GM23248 (cell line): ENCODE data around the gene MROH8. TPM values are rescaled to one million over a fixed set of nuclear protein-coding genes. Genes with fewer than 3 reads are reported as not detected.

Experiments
- DNase-seq: peaks from one replicate; pipeline ENCODE4 v3.0.0-alpha.2; 2015
- H2AFZ ChIP-seq: fragments of 200-600 bp; sonication (generic); 2 replicates; pipeline ENCODE4 v1.6.1; 2016; ENCODE audit warnings: antibody characterized with exemption
- H3F3A ChIP-seq: fragments of 200-600 bp; sonication (generic); 2 replicates; pipeline ENCODE4 v1.6.1; 2016; ENCODE audit warnings: mild to moderate bottlenecking, antibody characterized with exemption, mixed run types; ENCODE audit not compliant: insufficient read depth
- H3K27ac ChIP-seq: fragments of 200-600 bp; sonication (generic); 2 replicates; pipeline ENCODE4 v1.5.1; 2016; ENCODE audit warnings: mild to moderate bottlenecking
- H3K27me3 ChIP-seq: fragments of 200-600 bp; sonication (generic); replicated peaks from 2 replicates; pipeline ENCODE4 v1.6.1; 2016; ENCODE audit warnings: mild to moderate bottlenecking; ENCODE audit not compliant: insufficient read depth
- H3K36me3 ChIP-seq: fragments of 200-600 bp; sonication (generic); 2 replicates; pipeline ENCODE4 v1.6.1; 2016; ENCODE audit warnings: low read depth, mild to moderate bottlenecking
- H3K4me1 ChIP-seq: fragments of 200-600 bp; sonication (generic); 2 replicates; pipeline ENCODE4 v1.6.1; 2016; ENCODE audit warnings: mild to moderate bottlenecking; ENCODE audit not compliant: insufficient read depth
- H3K4me2 ChIP-seq: fragments of 200-600 bp; sonication (generic); one replicate; pipeline ENCODE4 v1.6.1; 2016; ENCODE audit warnings: mild to moderate bottlenecking; ENCODE audit not compliant: unreplicated experiment
- H3K4me3 ChIP-seq: fragments of 200-600 bp; sonication (generic); 2 replicates; pipeline ENCODE4 v1.5.1; 2016; ENCODE audit warnings: mild to moderate bottlenecking
- H3K79me2 ChIP-seq: fragments of 200-600 bp; sonication (generic); 2 replicates; pipeline ENCODE4 v1.6.1; 2016; ENCODE audit warnings: mild to moderate bottlenecking; ENCODE audit not compliant: insufficient read depth
- H3K9ac ChIP-seq: fragments of 200-600 bp; sonication (generic); 2 replicates; pipeline ENCODE4 v1.6.1; 2016; ENCODE audit warnings: mild to moderate bottlenecking
- H3K9me2 ChIP-seq: fragments of 200-600 bp; sonication (generic); 2 replicates; pipeline ENCODE4 v1.6.1; 2016; ENCODE audit warnings: mixed run types, mild to moderate bottlenecking, moderate library complexity; ENCODE audit not compliant: insufficient read depth
- H3K9me3 ChIP-seq: fragments of 200-600 bp; sonication (generic); one replicate; pipeline ENCODE4 v1.6.1; 2017; ENCODE audit warnings: low read depth
- H4K20me1 ChIP-seq: fragments of 200-600 bp; sonication (generic); 2 replicates; pipeline ENCODE4 v1.6.0; 2016; ENCODE audit not compliant: insufficient read depth
- EZH2 ChIP-seq: fragments of 200-600 bp; sonication (generic); IDR thresholded peaks from 2 replicates; pipeline ENCODE4 v1.6.1; 2018; ENCODE audit warnings: antibody characterized with exemption, mild to moderate bottlenecking; ENCODE audit not compliant: insufficient read depth, poor library complexity, severe bottlenecking
- EZH2phosphoT487 ChIP-seq: fragments of 200-600 bp; sonication (generic); IDR thresholded peaks from 2 replicates; pipeline ENCODE4 v1.6.1; 2018; ENCODE audit warnings: antibody characterized with exemption, moderate library complexity, mild to moderate bottlenecking, low read depth; ENCODE audit not compliant: insufficient read depth
- WGBS, 2 experiments: methylation state at CpG; one replicate each; pipeline ENCODE4 v1.1.6; 2015 to 2017; ENCODE audit warnings: low lambda C conversion rate in 2 of 2, low coverage in 1 of 2; ENCODE audit errors: missing lambda C conversion rate in 2 of 2; 5-methylcytosine and 5-hydroxymethylcytosine counted together
- in situ Hi-C: fragments of 300-500 bp; cut with MboI; formaldehyde crosslinking; loops from 2 replicates; pipeline ENCODE4 v1.15.0; 2020
- polyA plus RNA-seq: library from polyadenylated mRNA; unstranded; fragments of >200 nt; fragmentation: Nextera tagmentation; extraction: Ambion mirVana; gene quantifications from 2 replicates; pipeline ENCODE4 v1.2.1, GENCODE V29; 2016
- total RNA-seq: library from RNA; depleted of rRNA; stranded (reverse); fragments of >200 nt; shearing (Covaris generic); gene quantifications from 2 replicates; pipeline ENCODE4 v1.2.3, GENCODE V29; 2014

MROH8 gene
- total and polyA plus RNA-seq, 2 experiments from 2014 or later: 0.89 to 4.2 TPM

DNA sequence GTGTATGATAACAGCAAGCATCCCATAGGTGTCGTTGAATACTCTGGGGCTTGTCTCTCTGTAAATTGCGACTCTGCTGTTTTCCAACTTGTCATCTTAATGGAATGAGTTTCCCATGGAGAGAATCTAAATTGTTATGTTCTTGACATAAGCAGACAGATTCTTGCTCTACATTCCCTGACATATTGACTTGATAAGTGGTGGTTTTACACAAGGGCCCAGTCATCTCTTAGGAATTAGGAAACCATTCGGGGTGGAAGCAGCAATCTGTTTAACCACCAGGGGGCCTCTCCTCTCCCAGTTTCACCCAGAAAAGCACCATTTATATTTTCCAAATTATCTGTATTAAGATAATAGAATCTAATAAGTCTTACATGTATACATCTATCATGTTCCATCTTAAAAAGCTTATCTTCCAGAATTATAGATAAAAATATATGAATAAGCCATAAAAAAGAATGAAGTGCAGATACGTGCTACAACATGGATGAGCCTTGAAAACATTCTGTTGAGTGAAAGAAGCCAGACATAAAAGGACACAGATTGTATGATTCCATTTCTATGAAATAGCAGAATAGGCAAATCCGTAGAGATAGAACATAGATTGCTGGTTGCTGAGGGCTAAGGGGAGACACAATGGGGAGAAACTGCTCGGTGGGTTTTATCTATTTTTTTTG lies 23.1 kb upstream of the MROH8 start:
- Histone ChIP-seq H3K9ac (peak overlapping the region; percentile 73), H3K79me2 (peaks cover 55% of the 10 kb centered on the region), H3K4me2 (peak overlapping the region; percentile 78), H4K20me1 (no peaks in the 10 kb centered on the region), H3F3A (peaks cover 13% of the 10 kb centered on the region), H3K4me3 (peak overlapping the region; percentile 59), H2AFZ (no peak overlapping the region), H3K9me2 (no peaks in the 10 kb centered on the region), H3K4me1 (peaks cover 16% of the 10 kb centered on the region), H3K9me3 (no peaks in the 10 kb centered on the region), H3K27me3 (no peaks in the 10 kb centered on the region), H3K27ac (peak overlapping the region; percentile 84), H3K36me3 (peaks cover 15% of the 10 kb centered on the region)
- in situ Hi-C loops: no loop called here
- peak; percentile 95 for DNase-seq
- WGBS, 2 experiments: 35 to 36% methylated on average over 6 of the region's 6 CpGs
- TF ChIP-seq EZH2phosphoT487: 0 out of 2 replicates have a peak, but pooled peaks have one; percentile 58
- TF ChIP-seq EZH2: no peak

DNA sequence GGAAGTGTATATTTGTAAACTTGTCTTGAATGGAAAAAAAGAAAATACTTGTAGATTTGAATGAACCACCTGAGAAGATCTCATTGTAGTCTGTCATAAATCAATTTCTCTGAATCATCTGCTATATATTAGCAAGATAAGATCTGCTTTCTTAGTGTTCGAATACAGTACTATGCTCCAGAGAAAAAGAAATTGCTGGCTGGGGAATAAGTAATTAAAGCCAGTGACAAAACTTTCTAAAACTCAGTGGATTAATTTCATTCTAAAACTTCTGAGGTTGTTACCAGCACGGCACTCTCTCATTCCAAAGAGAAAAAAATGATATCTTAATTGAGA lies 22.4 kb upstream of the MROH8 start:
- peaks cover 15% of the 10 kb centered on the region for H3K36me3 ChIP-seq
- H3F3A ChIP-seq: peaks cover 13% of the 10 kb centered on the region
- H3K9me2 ChIP-seq: no peaks in the 10 kb centered on the region
- WGBS, 2 experiments: 0 to 3% methylated on average over 2 of the region's 2 CpGs
- peak overlapping the region; percentile 73 for H3K9ac ChIP-seq
- H3K4me3 ChIP-seq: peak overlapping the region; percentile 59
- in situ Hi-C loops: no loop called here
- H2AFZ ChIP-seq: no peak overlapping the region
- no peaks in the 10 kb centered on the region for H3K9me3 ChIP-seq
- H3K4me2 ChIP-seq: peak overlapping the region; percentile 78
- H3K4me1 ChIP-seq: peaks cover 16% of the 10 kb centered on the region
- TF ChIP-seq EZH2: no peak
- TF ChIP-seq EZH2phosphoT487: no peak
- DNase-seq: peak; percentile 40
- no peaks in the 10 kb centered on the region for H3K27me3 ChIP-seq
- H3K79me2 ChIP-seq: peaks cover 61% of the 10 kb centered on the region
- peak overlapping the region; percentile 84 for H3K27ac ChIP-seq
- no peaks in the 10 kb centered on the region for H4K20me1 ChIP-seq

DNA sequence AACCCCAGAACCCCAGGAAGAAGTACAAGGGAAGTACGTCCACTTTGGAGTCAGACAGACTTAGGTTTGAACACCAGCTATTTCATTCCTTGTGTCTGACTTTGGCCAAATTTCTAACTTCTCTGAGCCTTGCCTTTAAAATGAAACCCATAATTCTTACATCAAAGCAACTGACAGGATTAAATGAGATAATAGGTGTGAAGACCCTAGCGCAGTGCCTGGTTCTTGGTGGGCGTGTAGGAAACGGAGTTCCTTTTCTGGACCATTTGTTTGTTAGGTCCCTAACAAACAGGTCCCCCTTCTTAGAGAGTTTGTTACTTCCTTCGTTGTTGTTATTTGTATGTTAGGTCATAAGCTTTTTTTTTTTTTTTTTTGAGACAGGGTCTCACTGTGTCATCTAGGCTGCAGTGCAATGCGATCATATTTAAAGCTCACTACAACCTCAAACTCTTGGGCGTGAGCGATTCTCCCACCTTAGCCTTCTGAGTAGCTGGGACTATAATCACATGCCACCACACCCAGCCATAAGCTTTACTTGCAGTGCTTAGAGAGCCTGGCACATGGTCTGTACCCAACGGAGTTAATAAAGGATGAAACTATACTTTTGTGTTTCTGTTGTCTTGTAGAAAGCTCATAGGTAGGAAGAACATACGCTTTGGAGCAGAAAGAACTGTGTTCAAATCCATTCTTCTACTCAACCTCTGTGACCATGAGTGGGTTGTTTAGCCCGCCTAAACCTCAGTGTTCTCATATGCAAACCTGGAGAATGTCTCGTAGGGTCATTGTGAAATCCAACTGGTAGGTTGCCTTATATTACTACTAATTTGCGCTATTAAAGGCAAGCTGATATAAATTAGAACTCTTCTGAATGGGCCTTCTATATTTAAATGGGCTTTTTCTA lies 21.8 kb upstream of the MROH8 start:
- Histone ChIP-seq H2AFZ (no peak overlapping the region), H3F3A (peaks cover 13% of the 10 kb centered on the region), H3K36me3 (peaks cover 15% of the 10 kb centered on the region), H4K20me1 (no peaks in the 10 kb centered on the region), H3K4me2 (peak overlapping the region; percentile 78), H3K27ac (peak overlapping the region; percentile 84), H3K9me2 (no peaks in the 10 kb centered on the region), H3K9ac (peak overlapping the region; percentile 73), H3K9me3 (no peaks in the 10 kb centered on the region), H3K4me3 (peak overlapping the region; percentile 59; the same call in 1 of the 2 replicates), H3K27me3 (no peaks in the 10 kb centered on the region), H3K79me2 (peaks cover 68% of the 10 kb centered on the region), H3K4me1 (peaks cover 16% of the 10 kb centered on the region)
- TF ChIP-seq EZH2: no peak
- TF ChIP-seq EZH2phosphoT487: no peak
- DNase-seq: no peak
- in situ Hi-C loops: no loop called here
- 85 to 89% methylated on average over 13 of the region's 13 CpGs for WGBS, 2 experiments

DNA sequence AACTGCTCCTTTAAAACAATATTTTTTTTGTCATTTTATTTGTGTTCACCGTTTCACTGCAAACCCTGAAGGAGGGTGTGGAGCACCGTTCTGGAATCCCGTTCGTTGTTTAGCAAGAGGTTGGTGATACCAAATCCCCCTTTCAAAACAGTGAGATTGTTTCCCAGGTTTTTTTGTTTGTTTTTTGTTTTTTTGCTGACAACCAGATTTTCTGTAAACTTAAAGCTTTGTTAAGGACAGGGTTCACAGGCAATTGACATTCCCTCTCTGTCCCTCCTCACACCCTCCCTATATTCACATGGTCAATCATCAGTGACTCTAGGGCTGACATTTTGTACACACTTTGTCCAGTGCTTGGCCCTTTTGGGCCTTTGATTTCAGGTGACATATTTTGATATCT lies 21.0 kb upstream of the MROH8 start:
- Histone ChIP-seq H3K9ac (no peak overlapping the region), H3K27ac (no peak overlapping the region), H3K4me2 (no peak overlapping the region), H4K20me1 (no peaks in the 10 kb centered on the region; the same call in 1 of the 2 replicates), H3K4me3 (no peak overlapping the region), H3K9me3 (no peaks in the 10 kb centered on the region), H3K79me2 (peaks cover 71% of the 10 kb centered on the region), H3K36me3 (peaks cover 7% of the 10 kb centered on the region), H2AFZ (no peak overlapping the region), H3K4me1 (peaks cover 12% of the 10 kb centered on the region), H3K27me3 (no peaks in the 10 kb centered on the region), H3K9me2 (no peaks in the 10 kb centered on the region), H3F3A (peaks cover 13% of the 10 kb centered on the region)
- in situ Hi-C loops: no loop called here
- WGBS, 2 experiments: 97 to 100% methylated on average over 4 of the region's 4 CpGs
- no peak for DNase-seq
- no peak for TF ChIP-seq EZH2phosphoT487
